ENCODE data around the gene AMPD3.

The AMPD3 gene

DNA sequence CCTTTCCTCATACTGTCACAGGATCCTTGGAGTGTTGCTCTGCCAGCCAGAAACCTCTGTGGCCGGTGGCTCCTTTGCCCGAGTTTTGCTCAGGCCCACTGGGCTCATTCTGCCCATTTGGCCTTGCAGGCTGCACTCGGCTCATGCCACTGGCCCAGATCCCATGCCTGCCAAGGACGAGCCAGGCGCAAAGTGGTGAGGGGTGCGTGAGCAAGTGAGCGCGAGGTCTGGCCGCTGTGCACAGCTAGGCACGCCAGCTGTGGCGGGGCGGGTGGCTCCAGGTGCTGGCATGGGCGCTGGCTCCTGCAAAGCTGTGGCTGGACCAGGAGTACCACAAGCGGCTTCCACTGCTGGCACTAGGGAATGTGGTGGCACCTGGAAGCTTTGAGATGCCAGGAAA lies 88.7 kb downstream of the AMPD3 start:
- no peak for DNase-seq

DNA sequence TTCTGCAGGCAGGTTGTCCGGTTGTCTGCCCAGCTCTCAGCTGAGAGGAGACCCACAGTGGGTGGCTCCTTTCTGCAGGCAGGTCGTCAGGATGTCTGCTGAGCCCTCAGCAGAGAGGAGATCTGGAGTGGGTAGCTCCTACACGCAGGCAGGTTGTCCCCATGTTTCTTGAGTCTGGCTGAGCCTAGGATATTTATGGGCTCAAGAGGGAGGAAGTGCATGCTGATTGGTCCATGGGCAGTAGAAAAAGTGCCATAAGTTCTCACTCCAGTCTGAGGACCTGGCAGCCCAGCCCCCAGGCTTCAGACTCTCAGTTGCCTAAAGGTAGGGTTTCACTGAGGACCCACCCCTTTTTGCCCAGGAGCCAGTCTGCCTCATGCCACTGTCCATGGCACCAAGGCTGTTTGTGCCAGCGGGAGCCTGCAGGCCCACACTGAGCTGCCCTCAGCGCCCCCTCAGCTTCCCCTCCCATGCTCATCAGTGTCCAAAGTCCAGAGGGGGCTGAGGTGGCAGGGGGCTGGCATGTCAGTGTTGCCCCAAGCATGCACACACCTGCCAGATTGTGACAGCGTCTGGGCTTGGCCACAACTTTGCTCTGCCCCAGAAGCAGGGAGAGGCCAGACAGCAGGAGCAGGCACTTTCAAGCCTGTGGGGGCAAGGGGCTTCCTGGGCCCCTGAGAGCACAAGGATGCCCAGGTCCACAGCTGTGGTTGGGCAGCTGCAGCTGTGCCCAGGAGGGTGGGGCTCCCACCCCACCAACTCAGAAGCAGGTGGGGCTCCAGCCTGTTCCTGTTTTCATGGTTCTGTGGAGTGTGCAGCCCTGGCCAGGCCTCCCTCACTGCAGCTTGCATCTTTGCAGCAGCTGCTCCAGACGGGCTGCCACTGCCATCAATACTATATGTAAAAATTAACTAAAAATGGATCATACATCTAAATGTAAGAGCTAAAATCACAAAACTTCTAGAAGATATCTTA lies 89.7 kb downstream of the AMPD3 start:
- DNase-seq, result no peak

DNA sequence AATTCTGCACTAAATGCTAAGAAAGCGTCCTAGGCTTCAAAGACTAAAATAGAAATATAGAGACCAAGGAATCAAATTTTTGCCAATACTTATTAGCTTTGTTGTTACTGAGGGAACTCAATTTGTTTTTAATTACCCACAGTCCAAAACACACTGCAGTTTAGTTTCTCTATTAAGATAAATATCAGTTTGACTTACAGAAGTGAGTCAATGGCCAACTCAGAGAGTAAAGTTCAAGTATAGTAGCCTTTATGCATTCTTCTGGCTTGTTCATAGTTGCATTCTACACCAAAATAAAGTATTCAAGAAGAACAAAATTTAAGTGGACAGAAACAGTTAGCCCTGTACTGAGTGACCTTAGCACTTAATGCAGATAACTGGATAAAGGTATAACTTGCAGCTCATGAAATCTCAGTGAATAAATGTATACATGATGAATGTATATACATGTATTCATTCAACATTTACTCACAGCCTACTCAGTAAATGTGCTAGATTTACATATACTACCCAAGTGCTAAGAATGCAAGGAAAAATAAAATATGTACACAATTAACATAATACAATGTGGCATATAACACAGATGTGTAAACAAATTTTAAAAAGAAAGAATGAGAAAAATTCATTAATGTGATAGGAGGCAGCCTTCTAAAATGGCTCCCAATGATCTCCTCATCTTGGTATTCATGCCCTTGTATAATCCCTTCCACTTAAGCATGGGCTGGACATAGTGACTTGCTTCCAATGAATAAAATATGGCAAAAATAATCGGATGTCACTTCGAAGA lies 95.6 kb downstream of the AMPD3 start:
- DNase-seq, result no peak

DNA sequence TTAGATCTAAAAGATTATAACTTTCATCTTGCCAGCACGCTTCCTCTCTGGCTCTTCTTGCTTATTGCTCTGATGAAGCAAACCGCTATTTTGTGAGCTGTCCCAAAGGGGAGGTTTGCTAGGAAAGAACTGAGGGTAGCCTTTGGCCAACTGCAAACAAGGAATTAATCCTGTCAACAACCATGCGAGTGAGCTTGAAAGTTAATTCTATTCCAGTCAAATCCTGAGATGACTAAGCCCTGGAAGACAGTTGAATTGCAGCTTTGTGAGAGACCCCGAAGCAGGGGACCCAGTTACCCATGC lies 96.2 kb downstream of the AMPD3 start:
- no peak for DNase-seq

DNA sequence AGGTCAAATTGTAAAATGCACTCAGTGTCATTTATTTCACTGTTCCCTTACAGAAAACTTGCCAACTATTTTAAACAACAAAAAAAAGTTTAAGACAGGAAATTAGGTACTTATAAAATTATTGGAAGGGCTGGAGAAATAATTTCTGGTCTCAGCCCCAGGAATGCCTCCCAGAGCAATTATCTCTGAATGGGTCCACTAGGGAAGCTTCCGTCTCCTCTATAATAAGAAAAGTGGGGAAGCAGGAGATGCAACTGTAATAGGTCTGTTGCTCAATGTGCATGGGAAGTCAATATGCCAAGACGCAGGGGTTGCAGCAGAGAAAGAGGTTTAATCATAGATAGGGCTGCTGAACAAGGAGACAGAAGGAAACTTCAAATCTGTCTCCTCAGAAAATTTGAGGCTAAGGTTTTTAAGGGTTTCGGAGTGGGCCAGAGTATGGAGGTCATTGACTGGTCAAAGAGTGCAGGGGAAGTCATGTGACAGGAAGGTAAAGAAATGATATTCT lies 96.8 kb downstream of the AMPD3 start:
- DNase-seq, result no peak

DNA sequence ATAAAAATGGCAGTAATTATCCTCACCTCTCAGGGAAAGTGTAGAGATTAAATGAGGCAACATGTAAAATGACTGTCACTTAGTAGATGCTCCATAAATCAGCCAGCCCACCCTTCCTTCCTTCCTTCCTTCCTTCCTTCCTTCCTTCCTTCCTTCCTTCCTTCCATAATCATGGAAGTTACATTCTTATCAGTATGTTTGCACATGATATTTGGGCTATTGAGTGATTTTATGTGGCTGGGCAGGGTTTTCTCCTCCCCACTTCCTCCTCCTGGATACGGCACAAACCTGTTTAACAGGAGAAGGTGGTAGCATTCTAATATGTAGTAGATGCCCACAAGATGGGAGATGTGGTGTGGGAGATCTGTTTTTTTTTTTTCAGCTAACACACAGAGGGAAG lies 101.5 kb downstream of the AMPD3 start:
- DNase-seq, result no peak
